Stimulated activated CD4-positive, alpha-beta T cell treated with anti-CD3 and anti-CD28 coated beads, Interleukin-2, amount 100 ng/mL, for 24 hours (primary cell): Measurements from ENCODE around the gene PPP2R2D.
A peak's percentile ranks its signal among the peaks of the same experiment; 100 is the strongest.
"Not testable (repeated sequence)": the region's sequence is repeated elsewhere in the genome, so short reads cannot be mapped to it uniquely, and the experiment has no call there.

ENCODE experiments used
- DNase-seq, 2 donors: peaks; one replicate each; pipeline ENCODE4 v3.0.0-alpha.2; 2020

PPP2R2D gene

DNA sequence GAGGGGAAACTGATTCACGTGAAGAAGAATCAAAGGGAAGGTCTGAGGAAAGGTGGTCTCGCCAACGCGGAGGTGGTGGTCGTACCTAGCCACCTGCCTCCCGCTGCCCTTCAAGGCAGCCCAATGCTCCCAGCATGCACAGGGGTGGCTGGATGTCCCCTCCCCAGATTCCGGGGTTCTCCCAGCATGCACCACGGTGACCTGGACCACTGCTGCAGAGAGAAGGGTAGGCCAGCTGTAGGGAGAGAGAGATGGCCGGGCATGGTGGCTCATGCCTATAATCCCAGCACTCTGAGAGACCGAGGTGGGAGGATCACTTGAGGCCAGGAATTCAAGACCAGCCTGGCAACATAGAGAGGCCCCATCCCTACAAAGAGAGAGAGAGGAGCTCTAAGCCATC is 32.4 kb upstream of the PPP2R2D start:
- DNase-seq = no peak

DNA sequence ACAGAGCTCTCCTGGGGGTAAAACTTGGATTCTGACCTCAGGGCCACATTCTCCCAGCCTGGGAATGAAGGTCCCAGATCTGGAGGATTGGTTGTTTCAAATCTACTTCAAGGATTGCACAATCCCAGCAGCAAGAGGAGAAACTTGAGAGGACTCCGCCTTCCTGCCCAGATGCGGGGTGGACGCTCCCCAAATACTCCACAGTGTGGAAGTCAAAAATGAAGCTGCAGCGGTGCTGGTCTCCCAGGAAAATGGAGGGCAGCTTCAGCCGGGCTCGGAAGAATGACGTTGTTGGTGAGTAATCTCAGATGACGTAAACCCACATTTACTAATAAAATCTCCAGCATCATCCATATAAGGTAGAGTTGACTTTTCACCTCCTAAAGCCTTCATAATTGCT is 31.5 kb upstream of the PPP2R2D start:
- DNase-seq = no peak

DNA sequence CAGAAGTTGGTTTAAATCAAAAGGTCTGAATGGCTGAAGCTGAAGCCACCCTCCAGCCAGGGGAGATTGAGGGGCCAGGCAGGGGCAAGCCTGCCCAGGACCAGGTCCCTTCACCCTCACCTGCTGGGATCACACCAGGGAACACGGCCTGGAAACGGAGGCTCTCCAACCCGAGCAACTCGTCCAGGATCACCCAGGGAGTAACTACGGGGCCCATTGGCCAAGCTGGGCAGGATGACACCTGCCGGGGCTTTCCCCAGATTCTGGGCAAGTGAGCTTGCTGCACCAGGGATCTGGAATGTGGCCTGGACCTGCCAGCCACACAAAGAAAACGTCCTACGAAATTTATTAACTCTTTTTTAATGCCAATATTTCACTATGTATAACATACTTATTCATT is 30.4 kb upstream of the PPP2R2D start:
- no peak for DNase-seq

DNA sequence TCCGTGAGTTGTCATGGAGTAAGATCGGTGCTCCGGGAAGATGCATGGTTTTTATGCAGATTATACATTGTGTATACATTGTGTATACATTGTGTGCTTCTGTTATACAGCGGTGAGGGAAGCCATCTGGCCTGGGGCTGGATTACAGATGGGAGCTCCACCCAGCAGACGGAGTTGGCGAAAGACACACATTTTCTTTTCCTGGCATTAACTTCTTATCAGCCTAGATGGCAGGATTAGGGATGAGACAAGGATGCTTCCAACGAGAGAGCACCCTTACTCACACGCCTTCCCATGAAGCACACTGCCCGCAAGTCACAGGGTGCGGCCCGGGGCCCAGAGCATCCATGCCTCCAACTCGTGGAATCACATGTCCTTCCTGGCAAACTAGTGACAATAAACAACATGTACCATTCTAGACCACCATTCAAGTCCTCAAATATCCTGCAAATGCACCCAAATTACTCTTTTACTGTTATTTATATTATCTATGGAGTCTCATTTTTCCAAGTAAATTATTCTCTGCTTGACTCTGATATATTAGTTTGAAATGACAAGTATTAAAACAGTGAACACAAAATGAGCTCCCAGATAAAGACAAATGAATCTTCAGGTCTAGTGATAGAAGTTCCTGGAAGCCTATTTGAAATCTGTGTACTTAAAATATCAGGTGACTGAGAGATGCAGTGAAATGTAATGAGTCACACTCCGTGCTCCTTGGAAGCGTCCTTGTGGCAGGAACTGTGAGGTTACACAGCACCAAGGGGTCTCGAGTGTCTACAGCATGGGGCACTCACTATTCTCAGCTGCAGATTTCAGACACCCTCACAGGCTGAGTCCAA is 29.8 kb upstream of the PPP2R2D start:
- no peak for DNase-seq

DNA sequence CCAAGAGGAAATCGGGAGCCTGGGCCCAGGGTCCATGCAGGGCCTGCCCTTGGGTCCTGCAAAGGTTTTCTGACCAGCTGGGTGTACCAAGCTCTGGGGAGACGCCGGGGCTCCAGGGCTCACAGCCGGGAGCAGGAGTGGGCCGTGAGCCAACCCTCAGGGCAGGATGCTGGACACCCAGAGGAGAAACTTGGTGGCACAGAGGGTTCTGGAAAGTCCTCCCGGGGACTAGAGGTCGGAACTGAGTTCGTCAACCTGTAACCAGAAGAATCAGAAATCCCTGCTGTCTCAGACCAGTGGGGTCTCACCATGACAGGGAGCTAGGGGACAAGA is 29.2 kb upstream of the PPP2R2D start:
- DNase-seq = no peak

DNA sequence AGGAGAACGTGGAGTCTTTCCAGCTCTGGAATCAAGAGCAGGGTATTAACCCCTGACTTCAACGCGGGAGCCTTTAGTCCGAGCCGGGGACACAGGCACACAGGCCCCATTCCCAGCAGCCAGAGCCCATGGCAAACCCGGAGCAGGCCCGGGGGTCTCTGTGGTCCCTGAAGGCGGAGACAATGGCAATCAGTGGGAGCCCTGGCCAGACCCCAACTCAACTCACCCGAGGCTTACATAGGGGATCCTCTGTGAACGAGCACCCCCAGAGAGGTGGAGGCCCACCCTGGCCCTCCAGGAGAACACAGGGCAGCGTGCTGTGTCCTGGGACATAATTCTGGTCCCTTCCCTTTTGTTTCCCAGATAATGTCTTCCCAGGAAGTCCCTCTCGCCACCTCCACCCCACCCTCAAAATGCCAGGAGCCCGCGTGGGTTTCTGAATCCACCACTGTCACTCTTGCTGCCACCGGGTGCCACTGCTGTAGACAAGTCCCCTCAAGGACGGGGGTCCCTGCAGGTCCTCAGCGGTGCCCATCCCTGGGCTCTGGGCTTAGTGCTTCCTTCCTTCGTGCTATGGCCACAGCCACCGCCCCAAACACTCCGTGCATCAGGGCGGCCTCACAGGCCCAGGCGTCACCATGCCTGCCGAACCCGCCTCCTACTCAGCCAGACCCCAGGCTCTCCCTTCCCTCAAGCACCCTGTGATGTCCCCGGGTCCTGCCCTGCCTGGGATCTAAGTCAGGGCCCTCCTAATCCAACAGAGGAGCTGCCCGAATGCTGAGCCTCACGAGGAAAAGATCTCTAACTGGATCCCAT is 28.6 kb upstream of the PPP2R2D start:
- no peak for DNase-seq

DNA sequence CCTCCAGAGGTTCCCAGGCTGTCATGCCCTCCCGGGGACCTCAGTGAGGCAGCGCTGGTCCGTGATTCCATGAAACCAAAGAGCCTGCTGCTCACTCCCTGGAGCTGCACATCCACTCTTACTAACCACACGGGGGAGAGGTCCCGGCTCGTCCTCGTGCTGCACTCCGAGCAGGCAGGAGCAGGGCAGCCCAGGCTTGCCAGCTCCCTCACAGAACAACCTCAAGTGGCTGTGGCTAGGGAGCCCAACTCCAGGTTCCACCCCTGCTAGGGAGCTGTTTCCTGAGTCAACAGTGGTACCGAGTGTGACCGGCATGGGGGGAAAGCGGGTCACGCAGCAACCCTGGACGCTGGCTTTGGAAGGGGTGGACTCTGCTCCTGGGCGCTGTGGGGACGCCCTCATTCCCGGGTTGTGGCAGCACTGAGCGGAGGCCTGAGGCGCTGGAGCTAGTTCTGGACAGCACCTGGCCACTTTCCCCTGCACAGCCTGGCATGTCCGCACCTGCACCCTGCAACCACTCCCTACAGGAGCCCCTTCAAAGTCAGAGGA is 27.9 kb upstream of the PPP2R2D start:
- DNase-seq = no peak

DNA sequence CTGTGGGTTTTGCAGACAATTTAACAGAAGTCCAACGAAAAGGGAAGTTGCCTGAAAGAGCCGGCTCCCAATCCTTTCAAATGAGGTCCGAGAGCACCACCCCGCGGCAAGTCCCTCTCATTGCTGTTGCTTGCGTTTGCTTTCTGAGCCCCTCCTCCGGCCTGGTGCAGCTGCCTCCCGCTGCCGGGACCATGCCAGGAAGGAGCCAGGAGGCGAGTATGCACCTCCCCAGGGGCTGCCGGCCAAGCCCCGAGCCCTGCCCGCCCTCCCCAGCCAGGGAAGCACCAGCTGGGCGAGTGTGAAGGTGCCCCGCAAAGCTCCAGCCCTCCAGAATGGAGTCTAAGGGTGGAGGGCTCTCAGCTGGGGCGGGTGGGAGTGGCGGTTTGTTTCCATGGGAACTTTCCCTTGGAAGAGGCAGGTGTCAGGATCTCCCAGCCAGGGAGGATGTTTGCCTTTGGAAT is 25.8 kb upstream of the PPP2R2D start:
- DNase-seq = peak; percentile 59 to 79

DNA sequence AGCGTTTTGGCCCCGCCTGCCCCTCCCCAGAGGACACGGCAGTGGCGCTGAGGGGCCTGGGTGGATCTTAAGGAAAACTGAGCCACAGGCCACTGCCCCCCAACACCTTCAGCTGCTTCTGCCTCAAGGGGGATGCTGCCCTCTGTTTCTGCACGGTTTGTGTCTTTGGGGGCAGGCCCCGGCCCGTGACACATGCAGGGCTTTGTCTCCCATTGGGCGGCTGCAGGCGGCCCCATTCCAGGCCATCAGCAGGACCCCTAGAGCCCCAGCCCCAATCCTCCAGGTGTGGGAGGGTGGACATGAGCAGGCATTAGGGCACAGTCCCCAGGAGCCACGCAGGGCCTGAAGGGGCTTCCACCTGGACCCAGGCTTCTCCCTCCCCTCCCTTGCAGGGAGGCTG is 25.3 kb upstream of the PPP2R2D start:
- no peak for DNase-seq

DNA sequence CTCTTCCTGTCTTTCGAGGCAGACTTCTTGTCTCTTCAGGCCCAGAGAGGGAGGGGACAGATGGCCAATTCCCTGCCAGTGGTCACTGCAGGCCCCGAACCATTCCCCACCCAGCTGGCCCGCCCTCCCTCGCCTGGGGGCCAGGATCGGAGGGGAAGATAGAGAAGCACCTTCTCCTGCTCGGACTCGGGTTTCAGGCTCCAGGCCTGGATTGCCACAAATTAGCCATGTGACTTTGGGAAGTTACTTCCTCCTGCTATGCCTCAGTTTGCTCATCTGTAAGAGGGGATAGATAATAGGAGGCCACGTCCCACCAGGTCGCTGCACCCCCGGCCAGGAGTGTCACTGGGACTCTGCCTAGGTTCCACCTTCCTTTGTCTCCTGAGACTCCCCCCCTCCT is 24.8 kb upstream of the PPP2R2D start:
- DNase-seq = no peak

DNA sequence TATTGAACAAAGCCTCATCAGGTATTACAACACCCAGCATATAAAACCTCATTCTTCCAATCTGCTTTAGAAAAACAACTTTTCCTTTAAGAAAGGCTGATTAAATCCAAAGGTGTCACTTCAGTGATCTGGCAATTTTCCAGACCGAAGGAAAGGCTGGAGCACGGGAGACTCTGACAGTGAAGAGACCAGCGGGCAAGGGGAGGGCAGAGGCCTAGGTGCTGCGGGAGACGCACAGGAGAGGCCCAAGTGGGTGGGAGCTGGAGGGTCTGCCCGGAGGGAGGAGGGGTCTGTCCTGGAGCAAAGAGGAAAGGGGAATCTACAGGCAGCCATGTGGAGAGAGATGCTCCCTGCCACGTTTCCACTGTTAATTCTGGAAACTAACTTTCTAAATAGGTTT is 24.3 kb upstream of the PPP2R2D start:
- DNase-seq = no peak

DNA sequence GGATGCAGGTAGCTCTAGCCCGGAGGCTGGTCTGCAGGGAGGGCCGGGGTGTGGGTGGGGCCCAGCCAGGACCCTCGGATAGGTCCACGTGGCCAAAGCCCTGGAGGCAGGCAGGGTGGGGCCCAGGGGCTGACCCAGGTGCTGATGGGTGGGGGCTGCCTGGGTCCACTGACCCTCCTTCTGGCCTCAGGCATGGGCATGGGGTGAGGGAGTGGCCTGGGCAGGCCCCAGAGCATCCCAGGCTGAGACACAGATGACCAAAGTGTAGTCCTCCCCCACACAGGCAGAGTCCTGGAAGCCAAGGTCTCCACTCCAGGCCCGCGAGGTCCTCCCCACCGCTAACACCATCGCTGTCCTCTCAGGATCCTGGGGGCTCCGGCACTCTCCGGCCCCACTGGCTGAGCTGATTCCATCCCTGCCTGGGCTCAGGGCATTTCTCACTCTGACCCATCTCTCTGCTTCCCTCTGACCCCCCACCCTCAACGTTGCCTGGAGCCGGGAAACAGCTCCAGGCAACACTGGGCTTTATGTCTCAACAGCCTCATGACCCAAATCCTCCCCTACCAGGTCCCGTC is 20.7 kb upstream of the PPP2R2D start:
- no peak for DNase-seq

DNA sequence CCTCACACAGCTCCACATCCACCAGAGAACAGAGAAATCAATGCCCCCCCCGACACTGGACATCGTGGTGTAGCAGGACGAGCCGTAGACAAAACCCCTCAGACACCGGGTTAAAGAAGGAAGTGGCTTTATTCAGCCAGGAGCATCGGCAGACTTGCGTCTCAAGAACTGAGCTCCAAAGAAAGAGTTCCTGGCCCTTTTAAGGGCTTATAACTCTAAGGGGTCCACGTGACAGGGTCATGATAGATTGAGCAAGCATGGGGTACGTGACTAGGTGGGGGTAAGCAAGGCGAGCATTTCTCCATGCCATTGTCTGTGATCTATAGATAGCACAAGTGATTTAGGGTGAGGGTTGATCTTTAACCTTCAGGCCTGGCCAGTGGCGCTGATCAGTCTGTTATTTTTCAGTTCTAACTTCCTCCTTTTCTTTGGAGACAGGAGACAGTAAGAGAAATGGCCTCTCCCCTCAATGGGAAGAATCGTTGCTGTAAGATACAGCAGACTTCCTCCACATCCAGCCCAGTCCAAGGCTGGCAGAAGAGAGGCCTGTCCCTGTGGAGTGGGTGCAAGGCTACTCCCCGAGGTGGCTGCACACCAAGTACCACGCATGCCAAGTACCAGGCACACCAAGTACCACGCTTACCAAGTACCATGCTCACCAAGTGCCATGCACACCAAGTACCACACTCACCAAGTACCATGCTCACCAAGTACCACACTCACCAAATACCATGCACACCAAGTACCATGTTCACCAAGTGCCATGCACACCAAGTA is 19.5 kb upstream of the PPP2R2D start:
- no peak for DNase-seq

DNA sequence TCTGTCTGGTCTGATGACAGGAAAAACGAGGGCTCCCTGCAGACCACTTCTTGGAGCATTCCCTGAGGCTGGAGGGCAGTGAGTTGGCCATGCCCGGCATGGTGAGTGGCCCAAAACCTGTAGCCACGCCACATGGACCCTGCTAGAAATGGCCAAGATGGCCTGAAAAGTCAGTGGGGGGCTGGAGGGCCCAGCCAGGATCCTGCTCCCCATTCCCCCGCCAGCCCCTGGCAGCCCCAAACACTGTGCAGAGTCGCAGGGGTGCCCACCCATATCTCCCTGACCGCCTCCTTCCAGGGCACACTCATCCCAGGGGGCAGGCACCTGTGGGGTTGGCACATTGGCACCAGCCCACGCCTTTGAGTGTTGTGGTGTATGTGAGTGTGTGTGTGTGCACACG is 18.7 kb upstream of the PPP2R2D start:
- DNase-seq = no peak

DNA sequence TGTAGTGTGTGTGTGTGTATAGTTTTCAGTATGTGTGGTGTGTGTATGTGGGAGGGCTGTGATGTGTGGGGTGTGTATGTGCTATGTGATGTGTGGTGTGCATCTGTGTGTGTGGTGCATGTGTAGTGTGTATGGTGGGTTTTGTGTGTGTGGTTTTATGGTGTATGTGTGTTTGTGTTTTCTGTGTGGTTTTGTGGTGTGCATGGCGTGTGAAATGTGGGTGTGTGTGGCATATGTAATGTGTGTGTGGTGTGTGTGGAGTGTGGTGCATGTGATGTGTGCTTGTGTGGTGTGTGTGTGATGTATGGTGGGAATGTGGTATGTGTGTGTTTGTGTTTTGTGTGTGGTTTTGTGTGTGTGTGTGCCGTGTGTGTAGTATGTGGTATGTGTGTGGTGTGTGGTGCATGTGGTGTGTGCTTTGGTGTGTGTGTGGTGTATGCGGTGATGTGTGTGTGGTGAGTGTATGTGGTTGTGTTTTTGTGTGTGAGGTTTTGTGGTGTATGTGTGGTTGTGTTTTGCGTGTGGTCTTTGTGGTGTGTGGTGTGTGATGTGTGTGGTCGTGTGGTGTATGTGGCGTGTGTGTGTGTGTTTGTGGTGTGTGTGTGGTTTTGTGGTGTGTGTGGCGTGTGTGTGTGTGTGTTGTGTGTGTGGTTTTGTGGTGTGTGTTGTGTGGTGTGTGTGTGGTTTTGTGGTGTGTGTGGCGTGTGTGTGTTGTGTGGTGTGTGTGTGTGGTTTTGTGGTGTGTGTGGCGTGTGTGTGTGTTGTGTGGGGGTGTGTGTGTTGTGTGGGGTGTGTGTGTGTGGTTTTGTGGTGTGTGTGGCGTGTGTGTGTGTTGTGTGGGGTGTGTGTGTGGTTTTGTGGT is 18.0 kb upstream of the PPP2R2D start:
- DNase-seq = no peak

DNA sequence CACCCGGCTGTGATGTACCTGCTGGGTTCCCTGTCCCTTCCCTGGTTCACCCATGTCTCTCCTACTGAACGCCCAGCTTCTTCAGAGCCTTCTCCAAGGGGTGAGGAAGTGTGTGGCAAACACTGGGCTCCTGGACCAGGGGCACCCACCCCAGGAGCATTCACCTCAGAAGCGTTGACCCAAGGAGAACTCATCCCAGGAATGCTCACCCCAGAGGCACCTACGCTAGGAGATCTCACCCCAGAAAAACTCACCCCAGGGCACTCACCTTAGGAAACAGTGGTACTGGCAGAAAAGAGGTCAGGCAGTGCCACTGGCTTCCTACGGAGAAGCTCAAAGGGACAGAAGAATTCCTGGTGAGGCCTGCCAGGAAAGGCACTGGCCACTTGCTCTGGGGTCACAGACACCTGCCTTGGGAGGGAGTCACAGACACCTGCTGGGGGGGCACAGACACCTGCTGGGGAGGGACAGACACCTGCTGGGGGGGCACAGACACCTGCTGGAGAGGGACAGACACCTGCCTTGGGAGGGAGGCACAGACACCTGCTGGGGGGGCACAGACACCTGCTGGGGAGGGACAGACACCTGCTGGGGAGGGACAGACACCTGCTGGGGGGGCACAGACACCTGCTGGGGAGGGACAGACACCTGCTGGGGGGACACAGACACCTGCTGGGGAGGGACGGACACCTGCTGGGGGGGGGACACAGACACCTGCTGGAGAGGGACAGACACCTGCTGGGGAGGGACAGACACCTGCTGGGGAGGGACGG is 17.0 kb upstream of the PPP2R2D start:
- not testable (repeated sequence) for DNase-seq

DNA sequence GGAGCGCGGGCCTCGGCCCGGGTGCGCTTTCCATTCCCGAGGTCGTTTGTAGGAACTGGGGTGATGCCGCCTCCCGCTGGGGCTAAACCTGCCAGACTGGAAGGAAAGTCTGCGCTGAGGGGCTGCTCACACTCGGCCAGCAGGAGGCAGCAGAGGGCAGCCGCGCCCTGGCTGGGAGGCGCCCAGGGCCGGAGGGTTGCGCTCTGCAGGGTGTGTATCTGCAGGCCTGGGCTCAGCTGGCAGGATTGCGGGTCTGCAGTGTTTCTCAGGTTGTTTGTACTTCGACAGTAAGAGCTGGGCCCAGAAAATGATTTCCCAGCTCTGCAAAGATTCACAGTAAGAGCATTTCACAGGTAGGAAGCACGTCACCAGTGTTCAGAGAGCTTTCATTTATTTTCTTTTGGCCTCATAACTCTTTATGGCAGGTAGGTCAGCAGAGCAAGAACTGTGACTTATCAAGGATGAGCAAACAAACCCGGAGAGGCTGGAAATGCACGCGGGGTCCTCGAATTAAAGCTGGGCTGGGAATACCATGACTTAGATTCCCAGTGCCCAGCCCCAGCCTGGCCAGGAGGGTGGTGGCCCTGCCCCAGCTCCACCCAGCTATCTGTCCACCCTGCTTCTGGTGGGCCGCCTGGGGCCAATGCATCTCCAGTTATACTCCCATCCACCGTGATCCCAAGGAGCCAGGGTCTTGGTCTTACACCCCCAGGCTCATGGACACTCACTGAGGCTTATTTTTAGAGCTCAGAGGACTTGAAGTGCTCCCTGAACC is 15.2 kb upstream of the PPP2R2D start:
- peak; percentile 88 for DNase-seq

DNA sequence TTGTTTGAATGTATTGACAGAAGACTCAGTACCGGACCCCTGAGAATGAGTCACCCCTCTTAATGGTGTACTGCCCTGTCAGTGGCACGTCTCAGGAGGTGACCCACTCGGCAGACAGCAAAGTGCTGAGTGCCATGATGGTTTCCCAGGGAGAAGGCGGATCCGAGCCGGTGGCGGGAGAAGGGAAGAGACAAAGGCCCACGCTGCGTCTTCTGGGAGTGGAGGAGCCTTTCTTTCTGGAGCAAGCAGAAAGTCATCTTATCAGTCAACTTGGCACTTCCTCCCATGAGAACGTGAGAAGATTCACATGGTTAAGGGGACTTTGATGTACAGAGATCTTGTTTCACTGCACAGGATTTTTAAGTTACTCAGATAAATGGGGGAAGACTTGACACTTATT is 14.6 kb upstream of the PPP2R2D start:
- DNase-seq = no peak

DNA sequence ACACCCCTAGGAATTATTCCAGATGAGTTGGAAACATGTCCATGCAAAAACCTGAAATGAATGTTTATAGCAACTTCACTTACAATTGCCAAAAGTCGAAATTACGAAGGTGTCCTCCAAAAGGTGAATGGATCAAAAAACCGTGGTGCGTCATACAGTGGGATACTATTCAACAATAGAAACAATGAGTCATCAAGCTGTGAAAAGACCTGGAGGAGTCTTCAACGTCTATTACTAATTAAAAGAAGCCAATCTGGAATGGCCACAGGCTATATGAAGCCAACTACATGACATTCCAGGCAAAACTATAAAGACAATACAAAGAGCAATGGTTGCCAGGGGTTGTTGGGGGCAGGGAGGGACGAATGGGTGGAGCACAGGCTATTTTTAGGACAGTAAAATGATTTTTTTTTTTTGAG is 12.6 kb upstream of the PPP2R2D start:
- no peak for DNase-seq

DNA sequence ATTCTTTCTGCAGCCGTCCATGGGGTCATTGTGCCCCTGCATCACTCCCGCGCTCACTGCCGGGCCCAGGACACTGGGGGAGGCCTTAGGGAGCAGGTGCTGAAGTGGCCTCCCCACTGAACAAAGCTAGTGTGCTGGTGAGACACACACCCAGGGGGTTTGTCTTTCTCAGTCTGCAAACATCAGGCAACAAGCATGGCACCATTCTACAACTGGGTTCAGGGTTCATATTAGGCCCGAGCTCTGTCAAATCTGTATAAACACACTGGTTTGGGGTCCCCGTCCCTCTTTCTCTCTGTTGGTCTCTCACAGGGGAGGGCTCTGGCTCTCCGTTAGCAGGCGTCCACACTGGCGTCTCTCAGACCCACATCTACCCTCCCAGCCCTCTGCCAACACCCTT is 11.1 kb upstream of the PPP2R2D start:
- DNase-seq = no peak
